HG03460 (cell line): ENCODE measurements around the gene FGFR3.

Experiments
- ATAC-seq: cut with Tn5 transposase; IDR thresholded peaks from one replicate; pipeline ENCODE4 v1.9.1; 2021; ENCODE audit not compliant: unreplicated experiment

FGFR3 gene

GRCh38 chr4:1756079-1756478 lies 37.0 kb upstream of the FGFR3 start:
- ATAC-seq, result no peak

GRCh38 chr4:1756893-1757779 lies 36.0 kb upstream of the FGFR3 start:
- no peak for ATAC-seq

GRCh38 chr4:1757836-1758235 lies 35.3 kb upstream of the FGFR3 start:
- ATAC-seq, result no peak

GRCh38 chr4:1758306-1759121 lies 34.6 kb upstream of the FGFR3 start:
- no peak for ATAC-seq

- ATAC-seq, result no peak
These were observed 33.8 kb upstream of the FGFR3 start for GRCh38 chr4:1759170-1759817.

GRCh38 chr4:1759818-1760223 lies 33.3 kb upstream of the FGFR3 start:
- ATAC-seq, result no peak

- no peak for ATAC-seq
These were observed 32.5 kb upstream of the FGFR3 start for GRCh38 chr4:1760521-1761071.

- ATAC-seq, result no peak
These were observed 31.9 kb upstream of the FGFR3 start for GRCh38 chr4:1761130-1761689.

- ATAC-seq, result no peak
These were observed 30.7 kb upstream of the FGFR3 start for GRCh38 chr4:1762264-1763010.

GRCh38 chr4:1763070-1763549 lies 30.0 kb upstream of the FGFR3 start:
- ATAC-seq, result no peak

- ATAC-seq, result no peak
These were observed 29.5 kb upstream of the FGFR3 start for GRCh38 chr4:1763550-1764080.

GRCh38 chr4:1764670-1765069 lies 28.4 kb upstream of the FGFR3 start:
- no peak for ATAC-seq

GRCh38 chr4:1765409-1766072 lies 27.6 kb upstream of the FGFR3 start:
- no peak for ATAC-seq

GRCh38 chr4:1766106-1767060 lies 26.7 kb upstream of the FGFR3 start:
- ATAC-seq, result no peak

GRCh38 chr4:1767061-1767769 lies 25.9 kb upstream of the FGFR3 start:
- ATAC-seq, result no peak

GRCh38 chr4:1767770-1768366 lies 25.2 kb upstream of the FGFR3 start:
- no peak for ATAC-seq

- no peak for ATAC-seq
These were observed 24.6 kb upstream of the FGFR3 start for GRCh38 chr4:1768367-1769034.
